Breast epithelium (tissue), 4 donors: ENCODE measurements around the gene RACGAP1. TPM values are rescaled to one million over a fixed set of nuclear protein-coding genes. Genes with fewer than 3 reads are reported as not detected.
"Not testable (repeated sequence)": the region's sequence is repeated elsewhere in the genome, so short reads cannot be mapped to it uniquely, and the experiment has no call there.

Source experiments
- DNase-seq, 2 donors: peaks; one replicate each; pipeline ENCODE4 v3.0.0-alpha.2; 2019; ENCODE audit warnings: low spot score in 2 of 2
- H3K27ac ChIP-seq, 2 donors: fragments of 200-600 bp; sonication (generic) in 1 of 2; one replicate each; pipeline ENCODE4 v1.5.1; 2016 to 2019; ENCODE audit warnings: mild to moderate bottlenecking in 1 of 2
- H3K27me3 ChIP-seq, 2 donors: fragments of 200-600 bp; sonication (generic) in 1 of 2; one replicate each; pipeline versions ENCODE4 v1.5.1 to v1.6.0; 2017 to 2019; ENCODE audit warnings: control low read depth in 1 of 2, mild to moderate bottlenecking in 1 of 2
- H3K36me3 ChIP-seq: fragments of 200-600 bp; one replicate; pipeline ENCODE4 v1.5.1; 2019
- H3K4me1 ChIP-seq, 2 donors: fragments of 200-600 bp; sonication (generic); one replicate each; pipeline ENCODE4 v1.5.1; 2016 to 2019; ENCODE audit warnings: control low read depth in 1 of 2
- H3K4me3 ChIP-seq, 3 donors: fragments of 200-600 bp; sonication (generic); 1 replicate in 2 of 3; 2 replicates in 1 of 3; pipeline ENCODE4 v1.5.1; 2016 to 2019; ENCODE audit warnings: mild to moderate bottlenecking in 3 of 3, moderate library complexity in 2 of 3
- H3K9me3 ChIP-seq, 2 donors: fragments of 200-600 bp; sonication (generic) in 1 of 2; one replicate each; pipeline ENCODE4 v1.5.1; 2016 to 2019; ENCODE audit warnings: control low read depth in 1 of 2
- CTCF ChIP-seq, 3 donors: fragments of 450-650 bp; IDR thresholded peaks; one replicate each; pipeline ENCODE4 v1.5.1; 2016 to 2017; ENCODE audit warnings: antibody characterized with exemption in 3 of 3, mild to moderate bottlenecking in 3 of 3, moderate library complexity in 3 of 3
- POLR2A ChIP-seq: fragments of 450-650 bp; IDR thresholded peaks from one replicate; pipeline ENCODE4 v1.6.1; 2016; ENCODE audit warnings: antibody characterized with exemption, mild to moderate bottlenecking, moderate library complexity
- POLR2AphosphoS5 ChIP-seq, 3 donors: sonication (generic); formaldehyde crosslinking; IDR thresholded peaks; one replicate each; pipeline ENCODE4 v1.6.1; 2017; ENCODE audit warnings: antibody characterized with exemption in 3 of 3
- intact Hi-C: fragments of 100-400 bp; cut with DNase I; formaldehyde crosslinking; loops from one replicate; pipeline ENCODE4 v1.15.1; 2023; ENCODE audit warnings: low total_unique reads
- total RNA-seq, 3 donors: library from RNA; depleted of rRNA; stranded (reverse); fragments of >200 nt; gene quantifications; one replicate each; pipeline ENCODE4 v1.1.0, GENCODE V29; 2016

RACGAP1 gene
- total RNA-seq, 3 donors from 2014 or later = 7.5 to 33.9 (median 11.1) TPM

DNA sequence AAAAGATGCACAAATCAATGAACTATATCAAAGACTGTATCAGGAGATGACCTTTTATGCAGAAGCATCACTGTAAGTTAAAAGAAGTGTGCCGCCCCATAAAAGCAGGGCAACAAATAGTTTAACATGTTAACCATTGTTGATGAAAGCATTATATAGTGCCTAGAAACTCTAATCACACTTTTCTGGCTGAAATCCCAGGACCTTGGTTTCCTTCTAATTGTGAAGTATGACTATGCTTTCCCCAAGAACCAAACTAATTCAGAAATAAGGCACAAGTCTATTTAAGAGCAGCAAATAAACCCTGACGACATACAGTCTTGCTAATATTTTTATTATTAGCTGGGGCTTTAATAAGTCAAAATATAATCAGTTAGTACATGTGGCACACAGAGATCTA is 21.7 kb downstream of the RACGAP1 start:
- no peak for DNase-seq
- Histone ChIP-seq H3K27ac (no peak overlapping the region), H3K36me3 (no peaks in the 10 kb centered on the region), H3K27me3 (no peaks in the 10 kb centered on the region), H3K4me3 (no peak overlapping the region), H3K4me1 (no peaks in the 10 kb centered on the region), H3K9me3 (no peaks in the 10 kb centered on the region)
- intact Hi-C loops = no loop called here
- TF ChIP-seq CTCF (IDR thresholded peaks at IDR 0.05) (no peak), POLR2AphosphoS5 (IDR thresholded peaks at IDR 0.05) (no peak), POLR2A (no peak)

GRCh38 chr12:49998453-49998852 is 26.8 kb downstream of the RACGAP1 start:
- no peak for DNase-seq
- H3K9me3 ChIP-seq = no peaks in the 10 kb centered on the region
- no peaks in the 10 kb centered on the region for H3K4me1 ChIP-seq
- intact Hi-C loops = no loop called here
- H3K27ac ChIP-seq = no peak overlapping the region
- TF ChIP-seq CTCF (IDR thresholded peaks at IDR 0.05) = no peak
- no peak for TF ChIP-seq POLR2A
- no peak for TF ChIP-seq POLR2AphosphoS5 (IDR thresholded peaks at IDR 0.05)
- H3K4me3 ChIP-seq = no peak overlapping the region
- H3K27me3 ChIP-seq = no peaks in the 10 kb centered on the region
- no peaks in the 10 kb centered on the region for H3K36me3 ChIP-seq

GRCh38 chr12:49990273-49990672 is 35.0 kb downstream of the RACGAP1 start:
- no peaks in the 10 kb centered on the region for H3K27me3 ChIP-seq
- no peak overlapping the region for H3K4me3 ChIP-seq
- intact Hi-C loops = no loop called here
- H3K9me3 ChIP-seq = no peaks in the 10 kb centered on the region
- DNase-seq = no peak
- TF ChIP-seq CTCF (IDR thresholded peaks at IDR 0.05) = no peak
- TF ChIP-seq POLR2A = no peak
- TF ChIP-seq POLR2AphosphoS5 (IDR thresholded peaks at IDR 0.05) = no peak
- H3K36me3 ChIP-seq = no peaks in the 10 kb centered on the region
- H3K27ac ChIP-seq = no peak overlapping the region
- no peaks in the 10 kb centered on the region for H3K4me1 ChIP-seq

- H3K27me3 ChIP-seq, DNase-seq, H3K27ac ChIP-seq, H3K9me3 ChIP-seq, H3K4me1 ChIP-seq, H3K4me3 ChIP-seq, H3K36me3 ChIP-seq, intact Hi-C loops: not testable (repeated sequence)
Observed at GRCh38 chr12:49989400-49989799, 35.9 kb downstream of the RACGAP1 start.

DNA sequence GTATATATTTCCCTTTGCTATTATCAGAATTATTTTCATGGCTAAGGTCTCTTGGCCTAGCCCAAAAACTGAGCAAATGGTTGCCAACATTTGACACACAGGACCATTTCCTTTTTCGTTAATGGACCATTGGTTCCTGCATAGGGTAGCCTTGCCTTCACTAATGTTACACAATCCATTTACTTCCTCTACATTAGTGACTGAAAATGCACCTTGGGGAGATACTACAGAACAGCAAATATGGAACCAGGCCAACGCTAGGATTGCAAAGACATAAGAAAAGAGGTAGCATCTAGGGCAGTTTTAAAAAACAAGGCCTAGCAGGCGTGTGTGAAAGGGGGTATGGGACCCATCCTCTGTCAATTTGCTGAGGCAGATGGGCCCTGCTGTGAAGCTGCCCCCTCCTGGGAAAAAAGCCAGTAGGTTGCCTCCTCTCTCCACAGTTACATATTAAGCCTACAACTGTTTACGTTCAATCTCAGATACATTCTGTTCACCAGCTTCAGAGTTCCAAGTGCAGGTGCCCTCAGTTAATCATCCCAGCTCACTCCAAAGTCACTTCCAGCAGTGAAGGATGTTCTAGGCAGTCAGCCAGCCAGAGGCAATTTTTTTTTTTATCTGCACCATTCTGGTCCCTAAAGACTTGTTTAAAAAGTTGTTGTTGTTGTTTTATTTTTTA is 37.5 kb downstream of the RACGAP1 start:
- Histone ChIP-seq H3K27me3 (no peaks in the 10 kb centered on the region), H3K27ac (no peak overlapping the region), H3K4me1 (no peaks in the 10 kb centered on the region), H3K9me3 (no peaks in the 10 kb centered on the region), H3K4me3 (no peak overlapping the region), H3K36me3 (no peaks in the 10 kb centered on the region)
- TF ChIP-seq POLR2A = no peak
- TF ChIP-seq CTCF (IDR thresholded peaks at IDR 0.05) = no peak
- TF ChIP-seq POLR2AphosphoS5 (IDR thresholded peaks at IDR 0.05) = no peak
- intact Hi-C loops = no loop called here
- DNase-seq = no peak

- H3K27ac ChIP-seq, H3K36me3 ChIP-seq, intact Hi-C loops: not testable (repeated sequence)
Observed at GRCh38 chr12:49986476-49986875, 38.8 kb downstream of the RACGAP1 start.

More at GRCh38 chr12:49986476-49986875, 38.8 kb downstream of the RACGAP1 start:
- not testable (repeated sequence) for H3K4me1 ChIP-seq, H3K4me3 ChIP-seq, H3K9me3 ChIP-seq, DNase-seq, H3K27me3 ChIP-seq
